H1 (cell line): ENCODE results near the gene DIAPH2. TPM values are rescaled to one million over a fixed set of nuclear protein-coding genes. Genes with fewer than 3 reads are reported as not detected.

Source experiments
- CEBPB ChIP-seq: IDR thresholded peaks from 2 replicates; pipeline ENCODE4 v1.6.1; 2012; ENCODE audit warnings: low read depth, low read length
- CHD1 ChIP-seq: IDR thresholded peaks from 2 replicates; pipeline ENCODE4 v1.6.1; 2012; ENCODE audit warnings: low read depth, low read length, improper control_type of control experiment
- CHD2 ChIP-seq: IDR thresholded peaks from 2 replicates; pipeline ENCODE4 v1.6.1; 2012; ENCODE audit warnings: low read length, improper control_type of control experiment
- FOSL1 ChIP-seq: IDR thresholded peaks from 2 replicates; pipeline ENCODE4 v1.6.1; 2011; ENCODE audit warnings: mild to moderate bottlenecking, low read depth, low read length, moderate library complexity; ENCODE audit not compliant: insufficient read depth
- JUND ChIP-seq: IDR thresholded peaks from 2 replicates; pipeline ENCODE4 v1.6.1; 2011; ENCODE audit warnings: mild to moderate bottlenecking, improper control_type of control experiment, low read length
- MAFK ChIP-seq: IDR thresholded peaks from 2 replicates; pipeline ENCODE4 v1.6.1; 2012; ENCODE audit warnings: low read depth, mild to moderate bottlenecking, improper control_type of control experiment, low read length
- RAD21 ChIP-seq, 2 experiments: IDR thresholded peaks in 1 of 2; conservative IDR thresholded peaks in 1 of 2; 2 replicates each; pipeline ENCODE4 v1.6.1; 2011; ENCODE audit warnings: low read depth in 2 of 2, low read length in 2 of 2, improper control_type of control experiment in 1 of 2, inconsistent platforms in 1 of 2, mild to moderate bottlenecking in 1 of 2, moderate library complexity in 1 of 2
- RBBP5 ChIP-seq: IDR thresholded peaks from 2 replicates; pipeline ENCODE4 v1.7.1; 2012; ENCODE audit warnings: low read depth, mild to moderate bottlenecking, inconsistent platforms, low read length, moderate library complexity, borderline replicate concordance
- YY1 ChIP-seq: IDR thresholded peaks from 2 replicates; pipeline ENCODE4 v1.6.1; 2011; ENCODE audit warnings: low read depth, mild to moderate bottlenecking, low read length
- polyA plus RNA-seq, 7 experiments: library from polyadenylated mRNA; depleted of rRNA in 3 of 7; stranded (reverse) in 5 of 7; unstranded in 2 of 7; fragments of >200 nt in 5 of 7; fragments of 200-250 nt in 2 of 7; gene quantifications; 1 replicate in 5 of 7; 2 replicates in 1 of 7; 4 replicates in 1 of 7; pipeline versions ENCODE4 v1.2.1 to v1.2.3, GENCODE V29; 2011 to 2013; ENCODE audit warnings: missing spikeins in 2 of 7, mixed read lengths in 2 of 7
- total RNA-seq: library from RNA; stranded (reverse); fragmentation: NEBNext Ultra II Directional; extraction: Animal tissue kit (Norgen Biotek cat#: 25700); gene quantifications from 2 replicates; pipeline ENCODE4 v1.2.1, GENCODE V29; 2021
- TF ChIP-seq, protein P1 (sequence below): fragments of 300-600 bp; sonication (generic); IDR thresholded peaks from 2 replicates; pipeline ENCODE4 v1.7.1; 2012; ENCODE audit warnings: low read length, moderate library complexity, mild to moderate bottlenecking, inconsistent platforms; ENCODE audit not compliant: insufficient replicate concordance
- TF ChIP-seq, protein P2 (sequence below): IDR thresholded peaks from 2 replicates; pipeline ENCODE4 v1.6.1; 2011; ENCODE audit warnings: low read length, improper control_type of control experiment

DIAPH2 gene
- total and polyA plus RNA-seq, 2 of the 8 experiments (the other 6 are each of a cell fraction or from before 2014, with no cell fraction given), result 4.4 to 24.3 TPM

DNA sequence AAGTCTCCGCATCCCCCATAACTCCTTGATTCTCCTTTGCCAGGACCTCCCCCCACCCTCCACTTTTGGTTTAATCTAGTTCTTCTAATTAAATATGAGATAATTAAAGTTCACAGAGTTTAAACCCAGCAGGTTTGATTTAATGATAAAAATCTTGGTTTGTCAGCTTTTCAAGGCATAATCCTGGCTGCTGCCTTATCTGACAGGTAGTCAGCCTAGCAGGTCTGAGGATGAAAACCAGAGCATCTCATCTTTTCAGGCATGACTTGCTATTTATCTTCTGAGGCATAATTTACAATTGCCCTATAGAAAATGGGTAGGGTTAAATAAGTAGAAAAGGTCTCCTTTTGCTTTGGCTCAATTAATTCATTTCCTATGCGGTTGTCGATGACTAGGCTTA lies 790.3 kb downstream of the DIAPH2 start (continued):
- TF ChIP-seq, protein P1, sequence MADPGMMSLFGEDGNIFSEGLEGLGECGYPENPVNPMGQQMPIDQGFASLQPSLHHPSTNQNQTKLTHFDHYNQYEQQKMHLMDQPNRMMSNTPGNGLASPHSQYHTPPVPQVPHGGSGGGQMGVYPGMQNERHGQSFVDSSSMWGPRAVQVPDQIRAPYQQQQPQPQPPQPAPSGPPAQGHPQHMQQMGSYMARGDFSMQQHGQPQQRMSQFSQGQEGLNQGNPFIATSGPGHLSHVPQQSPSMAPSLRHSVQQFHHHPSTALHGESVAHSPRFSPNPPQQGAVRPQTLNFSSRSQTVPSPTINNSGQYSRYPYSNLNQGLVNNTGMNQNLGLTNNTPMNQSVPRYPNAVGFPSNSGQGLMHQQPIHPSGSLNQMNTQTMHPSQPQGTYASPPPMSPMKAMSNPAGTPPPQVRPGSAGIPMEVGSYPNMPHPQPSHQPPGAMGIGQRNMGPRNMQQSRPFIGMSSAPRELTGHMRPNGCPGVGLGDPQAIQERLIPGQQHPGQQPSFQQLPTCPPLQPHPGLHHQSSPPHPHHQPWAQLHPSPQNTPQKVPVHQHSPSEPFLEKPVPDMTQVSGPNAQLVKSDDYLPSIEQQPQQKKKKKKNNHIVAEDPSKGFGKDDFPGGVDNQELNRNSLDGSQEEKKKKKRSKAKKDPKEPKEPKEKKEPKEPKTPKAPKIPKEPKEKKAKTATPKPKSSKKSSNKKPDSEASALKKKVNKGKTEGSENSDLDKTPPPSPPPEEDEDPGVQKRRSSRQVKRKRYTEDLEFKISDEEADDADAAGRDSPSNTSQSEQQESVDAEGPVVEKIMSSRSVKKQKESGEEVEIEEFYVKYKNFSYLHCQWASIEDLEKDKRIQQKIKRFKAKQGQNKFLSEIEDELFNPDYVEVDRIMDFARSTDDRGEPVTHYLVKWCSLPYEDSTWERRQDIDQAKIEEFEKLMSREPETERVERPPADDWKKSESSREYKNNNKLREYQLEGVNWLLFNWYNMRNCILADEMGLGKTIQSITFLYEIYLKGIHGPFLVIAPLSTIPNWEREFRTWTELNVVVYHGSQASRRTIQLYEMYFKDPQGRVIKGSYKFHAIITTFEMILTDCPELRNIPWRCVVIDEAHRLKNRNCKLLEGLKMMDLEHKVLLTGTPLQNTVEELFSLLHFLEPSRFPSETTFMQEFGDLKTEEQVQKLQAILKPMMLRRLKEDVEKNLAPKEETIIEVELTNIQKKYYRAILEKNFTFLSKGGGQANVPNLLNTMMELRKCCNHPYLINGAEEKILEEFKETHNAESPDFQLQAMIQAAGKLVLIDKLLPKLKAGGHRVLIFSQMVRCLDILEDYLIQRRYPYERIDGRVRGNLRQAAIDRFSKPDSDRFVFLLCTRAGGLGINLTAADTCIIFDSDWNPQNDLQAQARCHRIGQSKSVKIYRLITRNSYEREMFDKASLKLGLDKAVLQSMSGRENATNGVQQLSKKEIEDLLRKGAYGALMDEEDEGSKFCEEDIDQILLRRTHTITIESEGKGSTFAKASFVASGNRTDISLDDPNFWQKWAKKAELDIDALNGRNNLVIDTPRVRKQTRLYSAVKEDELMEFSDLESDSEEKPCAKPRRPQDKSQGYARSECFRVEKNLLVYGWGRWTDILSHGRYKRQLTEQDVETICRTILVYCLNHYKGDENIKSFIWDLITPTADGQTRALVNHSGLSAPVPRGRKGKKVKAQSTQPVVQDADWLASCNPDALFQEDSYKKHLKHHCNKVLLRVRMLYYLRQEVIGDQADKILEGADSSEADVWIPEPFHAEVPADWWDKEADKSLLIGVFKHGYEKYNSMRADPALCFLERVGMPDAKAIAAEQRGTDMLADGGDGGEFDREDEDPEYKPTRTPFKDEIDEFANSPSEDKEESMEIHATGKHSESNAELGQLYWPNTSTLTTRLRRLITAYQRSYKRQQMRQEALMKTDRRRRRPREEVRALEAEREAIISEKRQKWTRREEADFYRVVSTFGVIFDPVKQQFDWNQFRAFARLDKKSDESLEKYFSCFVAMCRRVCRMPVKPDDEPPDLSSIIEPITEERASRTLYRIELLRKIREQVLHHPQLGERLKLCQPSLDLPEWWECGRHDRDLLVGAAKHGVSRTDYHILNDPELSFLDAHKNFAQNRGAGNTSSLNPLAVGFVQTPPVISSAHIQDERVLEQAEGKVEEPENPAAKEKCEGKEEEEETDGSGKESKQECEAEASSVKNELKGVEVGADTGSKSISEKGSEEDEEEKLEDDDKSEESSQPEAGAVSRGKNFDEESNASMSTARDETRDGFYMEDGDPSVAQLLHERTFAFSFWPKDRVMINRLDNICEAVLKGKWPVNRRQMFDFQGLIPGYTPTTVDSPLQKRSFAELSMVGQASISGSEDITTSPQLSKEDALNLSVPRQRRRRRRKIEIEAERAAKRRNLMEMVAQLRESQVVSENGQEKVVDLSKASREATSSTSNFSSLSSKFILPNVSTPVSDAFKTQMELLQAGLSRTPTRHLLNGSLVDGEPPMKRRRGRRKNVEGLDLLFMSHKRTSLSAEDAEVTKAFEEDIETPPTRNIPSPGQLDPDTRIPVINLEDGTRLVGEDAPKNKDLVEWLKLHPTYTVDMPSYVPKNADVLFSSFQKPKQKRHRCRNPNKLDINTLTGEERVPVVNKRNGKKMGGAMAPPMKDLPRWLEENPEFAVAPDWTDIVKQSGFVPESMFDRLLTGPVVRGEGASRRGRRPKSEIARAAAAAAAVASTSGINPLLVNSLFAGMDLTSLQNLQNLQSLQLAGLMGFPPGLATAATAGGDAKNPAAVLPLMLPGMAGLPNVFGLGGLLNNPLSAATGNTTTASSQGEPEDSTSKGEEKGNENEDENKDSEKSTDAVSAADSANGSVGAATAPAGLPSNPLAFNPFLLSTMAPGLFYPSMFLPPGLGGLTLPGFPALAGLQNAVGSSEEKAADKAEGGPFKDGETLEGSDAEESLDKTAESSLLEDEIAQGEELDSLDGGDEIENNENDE, result no peak
- no peak for TF ChIP-seq CHD2
- no peak for TF ChIP-seq JUND
- no peak for TF ChIP-seq RBBP5
- no peak for TF ChIP-seq RAD21 (IDR thresholded peaks at IDR 0.05 in 1 of 2, conservative IDR thresholded peaks at IDR 0.05 in 1 of 2; ENCODE audit: low read depth in 2 of 2, low read length in 2 of 2)
- TF ChIP-seq MAFK, result no peak
- no peak for TF ChIP-seq YY1
- TF ChIP-seq CHD1, result no peak
- TF ChIP-seq FOSL1, result no peak
- TF ChIP-seq CEBPB, result no peak
- TF ChIP-seq, protein P2, sequence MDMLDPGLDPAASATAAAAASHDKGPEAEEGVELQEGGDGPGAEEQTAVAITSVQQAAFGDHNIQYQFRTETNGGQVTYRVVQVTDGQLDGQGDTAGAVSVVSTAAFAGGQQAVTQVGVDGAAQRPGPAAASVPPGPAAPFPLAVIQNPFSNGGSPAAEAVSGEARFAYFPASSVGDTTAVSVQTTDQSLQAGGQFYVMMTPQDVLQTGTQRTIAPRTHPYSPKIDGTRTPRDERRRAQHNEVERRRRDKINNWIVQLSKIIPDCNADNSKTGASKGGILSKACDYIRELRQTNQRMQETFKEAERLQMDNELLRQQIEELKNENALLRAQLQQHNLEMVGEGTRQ, result no peak
